Activated CD4-positive, CD25-positive, alpha-beta regulatory T cell treated with anti-CD3 and anti-CD28 coated beads, Interleukin-2, amount 50 U/mL, for 72 hours (primary cell): ENCODE results near the gene CCDC51.
"Not testable (repeated sequence)": the region's sequence is repeated elsewhere in the genome, so short reads cannot be mapped to it uniquely, and the experiment has no call there.

Experiments used
- DNase-seq: peaks from one replicate; pipeline ENCODE4 v3.0.0; 2021

The CCDC51 gene

GRCh38 chr3:48439820-48440589 is at the start of gene CCDC51, which contains the start of gene TMA7:
Gene CCDC51 (minus strand): TSS chr3:48440119. CDS start chr3:48435128, 4,991 bp downstream.
Gene TMA7 (plus strand): TSS chr3:48440257. CDS start chr3:48440297, 40 bp downstream.
- peak; percentile 97 for DNase-seq

DNA sequence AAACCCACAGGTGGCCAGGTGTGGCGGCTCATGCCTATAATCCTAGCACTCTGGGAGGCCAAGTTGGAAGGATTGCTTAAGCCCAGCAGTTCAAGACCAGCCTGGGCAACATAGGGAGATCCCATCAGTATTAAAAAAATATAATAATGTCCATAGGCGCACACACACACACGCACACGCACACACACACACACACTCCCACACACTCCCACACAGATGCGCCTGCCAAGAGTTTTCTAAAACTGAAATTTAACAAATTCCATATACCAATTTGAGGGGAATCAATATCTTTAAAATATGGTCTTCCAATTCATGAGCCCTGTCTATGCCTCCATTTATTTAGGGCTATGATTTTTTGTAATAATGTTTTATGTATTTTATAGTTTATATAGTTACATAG is 47.0 kb upstream of the CCDC51 start:
- no peak for DNase-seq

DNA sequence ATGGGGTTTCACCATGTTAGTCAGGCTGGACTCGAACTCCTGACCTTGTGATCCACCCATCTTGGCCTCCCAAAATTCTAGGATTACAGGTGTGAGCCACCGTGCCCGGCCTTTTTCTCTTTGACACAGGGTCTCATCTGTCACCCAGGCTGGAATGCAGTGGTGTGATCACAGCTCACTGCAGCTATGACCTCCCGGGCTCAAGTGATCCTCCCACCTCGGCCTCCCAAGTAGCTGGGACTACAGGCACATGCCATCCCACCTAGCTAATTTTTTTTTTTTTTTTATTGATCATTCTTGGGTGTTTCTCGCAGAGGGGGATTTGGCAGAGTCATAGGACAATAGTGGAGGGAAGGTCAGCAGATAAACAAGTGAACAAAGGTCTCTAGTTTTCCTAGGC is 42.9 kb upstream of the CCDC51 start:
- not testable (repeated sequence) for DNase-seq

GRCh38 chr3:48480891-48481290 is 41.0 kb upstream of the CCDC51 start:
- not testable (repeated sequence) for DNase-seq

DNA sequence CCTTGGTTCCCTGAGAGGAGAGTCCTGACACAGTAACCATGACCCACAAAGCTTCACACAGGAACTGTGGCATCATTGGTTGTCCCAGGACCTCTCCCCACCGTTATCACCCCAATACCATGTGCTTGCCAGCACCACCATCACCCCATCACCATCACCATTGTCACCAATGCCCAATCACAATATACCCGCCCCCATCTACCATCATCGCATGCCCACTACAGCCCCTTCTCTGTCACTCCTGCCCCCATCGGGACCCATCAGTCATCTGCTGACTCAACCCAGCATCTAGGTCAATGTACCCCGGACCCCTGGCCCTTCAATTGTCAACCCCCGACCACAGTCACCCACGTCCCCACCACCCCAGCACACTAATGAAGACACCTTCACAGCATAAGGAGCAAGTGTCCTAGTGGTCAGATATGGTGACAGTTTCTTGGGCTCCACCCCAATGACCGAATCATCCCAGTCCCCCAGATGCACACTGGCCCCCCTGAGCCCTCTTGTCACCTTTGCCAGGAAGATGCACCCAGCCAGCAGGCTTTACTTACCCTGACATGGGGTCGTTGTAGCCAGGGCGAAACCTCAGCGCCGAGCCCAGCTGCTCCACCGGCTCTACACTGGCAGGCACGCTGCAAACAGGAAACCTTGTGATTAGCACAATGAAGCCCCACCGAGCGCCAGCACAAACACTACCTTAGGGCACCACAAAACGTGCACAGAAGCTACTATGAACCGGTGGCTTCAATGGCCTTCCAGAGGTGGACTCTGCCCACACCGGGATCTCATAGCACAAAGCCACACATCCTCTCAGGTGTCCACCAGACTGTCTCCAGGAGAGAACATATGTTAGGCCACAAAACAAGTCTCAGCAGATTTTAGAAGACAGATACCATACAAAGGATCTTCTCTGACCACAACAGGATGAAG is 39.0 kb upstream of the CCDC51 start:
- DNase-seq, result peak; percentile 62

DNA sequence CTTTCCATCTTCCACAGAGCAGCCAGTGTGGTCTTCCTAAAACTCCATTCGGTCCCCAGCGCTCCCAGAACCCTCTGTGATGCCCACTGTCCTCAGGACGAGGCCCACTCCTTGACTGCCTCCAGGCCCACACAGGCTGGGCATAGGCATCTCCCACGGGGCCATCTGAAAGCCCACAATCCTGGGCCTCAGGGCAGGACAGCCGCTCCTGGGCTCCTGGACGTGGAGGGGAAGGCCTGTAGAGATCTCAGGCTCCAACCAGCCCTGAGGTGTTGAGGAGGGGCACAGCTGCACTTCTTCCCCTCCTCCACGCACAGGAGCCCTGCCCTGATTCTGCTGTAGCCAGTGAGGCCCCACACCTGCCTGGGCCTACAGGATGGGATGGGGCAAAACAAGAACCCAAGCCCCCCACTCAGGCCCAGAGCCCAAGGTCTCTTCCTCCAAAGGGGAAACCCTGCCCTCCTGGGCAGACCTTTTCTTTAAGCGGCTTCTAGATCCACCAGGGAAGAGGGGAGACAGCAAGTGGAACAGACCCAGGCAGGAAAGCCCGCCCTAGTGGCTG is 38.1 kb upstream of the CCDC51 start:
- DNase-seq, result no peak

DNA sequence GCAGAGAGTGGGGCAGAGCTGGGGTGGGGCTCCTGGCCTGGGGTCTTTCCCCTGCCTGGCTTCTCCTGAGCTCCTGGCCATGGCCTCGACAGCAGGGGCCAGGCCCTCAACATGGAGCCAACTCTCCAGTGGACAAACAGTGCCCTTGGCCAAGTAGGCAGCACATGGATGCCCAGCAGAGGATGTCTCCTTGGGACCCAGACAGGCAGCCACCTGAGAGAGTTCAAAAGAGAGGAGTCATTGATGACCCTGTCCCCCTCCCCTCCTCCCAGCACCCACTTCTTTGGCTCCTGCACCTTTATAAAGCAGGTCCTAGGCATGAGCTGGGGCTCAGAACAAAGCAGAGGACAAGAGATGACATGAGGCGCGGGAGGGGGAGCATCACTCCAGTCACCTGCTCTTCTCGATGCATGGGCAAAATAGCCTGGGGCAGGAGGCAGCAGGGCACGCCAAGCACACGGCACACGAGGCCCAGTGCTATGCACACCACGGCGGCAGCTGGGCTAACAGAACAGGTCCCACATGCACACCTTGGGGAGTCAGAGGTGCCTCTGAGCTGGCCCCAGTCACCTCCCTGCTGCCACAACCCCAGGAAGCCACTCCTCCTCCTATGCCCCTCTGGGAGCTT is 36.6 kb upstream of the CCDC51 start:
- no peak for DNase-seq

- DNase-seq, result no peak
Measured at GRCh38 chr3:48475188-48475587, 35.3 kb upstream of the CCDC51 start.

- no peak for DNase-seq
Measured at GRCh38 chr3:48474619-48475018, 34.7 kb upstream of the CCDC51 start.

GRCh38 chr3:48474031-48474430 is 34.1 kb upstream of the CCDC51 start:
- DNase-seq, result not testable (repeated sequence)

DNA sequence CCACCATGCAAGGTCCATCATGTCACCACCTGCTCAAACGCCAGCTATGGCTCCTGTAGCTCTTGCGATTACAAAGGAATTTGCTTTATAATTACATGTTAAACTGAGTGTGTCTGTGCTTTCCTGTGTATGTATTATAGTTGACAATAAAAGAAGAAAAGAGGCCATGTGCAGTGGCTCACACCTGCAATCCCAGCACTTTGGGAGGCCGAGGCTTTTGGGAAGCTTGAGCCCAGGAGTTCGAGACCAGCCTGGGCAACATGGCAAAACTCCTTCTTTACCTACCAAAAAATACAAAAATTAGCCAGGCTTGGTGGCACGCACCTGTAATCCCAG is 33.7 kb upstream of the CCDC51 start:
- DNase-seq, result no peak

DNA sequence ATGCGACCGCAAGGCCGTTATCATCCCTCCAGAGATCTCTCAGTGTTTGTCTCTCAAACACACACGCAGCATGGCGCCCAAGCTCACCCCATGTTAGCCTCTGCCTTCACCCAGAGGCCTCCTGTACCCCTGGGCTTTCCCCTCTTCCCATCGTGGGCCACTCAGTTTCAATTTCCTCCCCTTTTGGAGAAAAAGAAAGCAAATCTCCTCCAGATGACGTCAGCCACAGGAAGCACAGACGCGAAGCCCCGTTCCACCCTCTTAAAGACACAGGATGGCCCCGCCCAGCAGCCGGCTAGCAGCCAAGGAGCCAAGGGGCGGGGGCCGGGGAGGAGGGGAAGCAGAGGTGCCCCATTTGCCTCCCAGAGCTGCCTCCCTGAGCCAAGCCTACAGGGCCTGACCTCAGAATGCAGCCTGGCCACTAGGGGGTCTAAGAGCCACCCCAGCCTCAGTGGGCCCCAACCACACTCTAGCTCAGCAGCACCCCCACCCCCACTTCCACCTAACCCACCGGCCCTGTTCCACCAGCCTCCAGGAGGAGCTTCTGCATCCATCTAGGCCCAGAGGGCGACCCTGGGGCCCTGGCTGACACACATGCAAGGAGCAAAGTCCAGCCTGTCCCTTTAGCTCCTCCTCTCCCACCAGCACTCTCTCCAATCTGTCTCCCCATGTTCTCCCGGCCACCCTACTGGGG is 33.2 kb upstream of the CCDC51 start:
- peak; percentile 88 for DNase-seq

DNA sequence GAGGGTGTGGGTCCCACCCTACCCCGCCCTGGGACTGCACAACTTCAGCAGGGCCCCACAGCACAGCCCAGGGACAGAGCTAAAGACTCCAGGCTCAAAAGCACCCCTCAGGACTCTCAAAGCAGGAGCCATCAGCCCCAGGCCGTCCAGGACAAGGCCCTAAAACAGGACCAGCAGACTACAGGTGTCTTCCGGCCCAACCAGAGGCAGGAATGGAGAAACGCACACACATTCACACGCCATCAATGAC is 32.7 kb upstream of the CCDC51 start:
- DNase-seq, result no peak

GRCh38 chr3:48470286-48470685 is 30.4 kb upstream of the CCDC51 start:
- DNase-seq, result no peak

GRCh38 chr3:48469046-48469915 is 29.4 kb upstream of the CCDC51 start:
- DNase-seq, result no peak

DNA sequence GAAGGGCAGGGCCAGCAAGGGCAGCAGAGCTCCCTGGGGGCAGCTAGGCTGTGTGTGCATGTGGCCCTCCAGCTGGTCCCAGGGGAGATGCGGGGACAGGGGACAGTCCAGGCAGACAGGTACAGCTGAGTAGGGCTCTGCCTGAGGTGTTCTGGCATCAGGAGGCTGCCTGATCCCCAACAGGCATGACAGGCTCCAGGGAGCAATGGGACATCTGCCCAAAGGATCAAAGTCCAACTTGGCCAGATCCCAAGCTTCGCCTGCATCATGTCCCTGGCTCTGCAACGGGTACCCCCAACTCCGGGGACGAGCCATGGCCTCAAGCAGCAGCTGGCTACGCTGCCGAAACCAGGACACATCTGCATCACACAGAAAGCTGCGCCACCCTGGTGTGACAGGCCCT is 28.4 kb upstream of the CCDC51 start:
- no peak for DNase-seq

GRCh38 chr3:48467473-48468267 is 27.8 kb upstream of the CCDC51 start:
- no peak for DNase-seq

DNA sequence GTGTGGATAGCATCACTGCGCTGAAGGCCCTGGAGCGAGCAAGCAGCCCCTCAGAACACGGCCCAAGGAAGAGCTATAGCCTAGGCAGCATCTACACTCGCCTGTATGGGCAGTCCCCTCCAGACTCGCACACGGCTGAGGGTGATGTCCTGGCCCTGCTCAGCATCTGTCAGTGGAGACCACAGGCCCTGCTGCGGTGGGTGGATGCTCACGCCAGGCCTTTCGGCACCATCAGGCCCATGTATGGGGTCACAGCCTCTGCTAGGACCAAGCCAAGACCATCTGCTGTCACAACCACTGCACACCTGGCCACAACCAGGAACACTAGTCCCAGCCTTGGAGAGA is 27.2 kb upstream of the CCDC51 start:
- DNase-seq, result no peak

- DNase-seq, result peak; percentile 51
Measured at GRCh38 chr3:48466386-48467109, 26.6 kb upstream of the CCDC51 start.
